Measurements from ENCODE around the gene NAMPT.
"Not testable (repeated sequence)": the region's sequence is repeated elsewhere in the genome, so short reads cannot be mapped to it uniquely, and the experiment has no call there.

The NAMPT gene

GRCh38 chr7:106298631-106299030 is 13.8 kb upstream of the NAMPT start:
- not testable (repeated sequence) for DNase-seq

- DNase-seq = not testable (repeated sequence)
Observed at GRCh38 chr7:106298155-106298554, 13.4 kb upstream of the NAMPT start.

GRCh38 chr7:106294334-106294733 is 9.6 kb upstream of the NAMPT start:
- no peak for DNase-seq

- no peak for DNase-seq
Observed at GRCh38 chr7:106291247-106291646, 6.5 kb upstream of the NAMPT start.

GRCh38 chr7:106290319-106290718 is 5.5 kb upstream of the NAMPT start:
- DNase-seq = no peak

- no peak for DNase-seq
Observed at GRCh38 chr7:106289848-106290247, 5.1 kb upstream of the NAMPT start.

GRCh38 chr7:106288263-106288662 is 3.5 kb upstream of the NAMPT start:
- no peak for DNase-seq

- no peak for DNase-seq
Observed at GRCh38 chr7:106287786-106288185, 3.0 kb upstream of the NAMPT start.

GRCh38 chr7:106285855-106286492 is 1.2 kb upstream of the NAMPT start:
- peak; percentile 42 for DNase-seq

GRCh38 chr7:106285051-106285854 is 470 bp upstream of the NAMPT start:
- peak; percentile 100 for DNase-seq

GRCh38 chr7:106283831-106284713 is 711 bp downstream of the NAMPT start:
- peak; percentile 56 for DNase-seq

GRCh38 chr7:106283501-106283830 is 1.3 kb downstream of the NAMPT start:
- DNase-seq = no peak

GRCh38 chr7:106282852-106283251 is 1.9 kb downstream of the NAMPT start:
- DNase-seq = no peak

- no peak for DNase-seq
Observed at GRCh38 chr7:106282390-106282789, 2.4 kb downstream of the NAMPT start.

- no peak for DNase-seq
Observed at GRCh38 chr7:106281585-106282318, 3.0 kb downstream of the NAMPT start.

- no peak for DNase-seq
Observed at GRCh38 chr7:106281127-106281526, 3.7 kb downstream of the NAMPT start.

GRCh38 chr7:106279425-106280197 is 5.2 kb downstream of the NAMPT start:
- no peak for DNase-seq

GRCh38 chr7:106278695-106279094 is 6.1 kb downstream of the NAMPT start:
- no peak for DNase-seq

- DNase-seq = no peak
Observed at GRCh38 chr7:106277976-106278375, 6.8 kb downstream of the NAMPT start.

GRCh38 chr7:106276513-106276912 is 8.3 kb downstream of the NAMPT start:
- no peak for DNase-seq

GRCh38 chr7:106273009-106273668 is 11.6 kb downstream of the NAMPT start:
- no peak for DNase-seq
